ENCODE data around the gene MACROD2.

The MACROD2 gene

DNA sequence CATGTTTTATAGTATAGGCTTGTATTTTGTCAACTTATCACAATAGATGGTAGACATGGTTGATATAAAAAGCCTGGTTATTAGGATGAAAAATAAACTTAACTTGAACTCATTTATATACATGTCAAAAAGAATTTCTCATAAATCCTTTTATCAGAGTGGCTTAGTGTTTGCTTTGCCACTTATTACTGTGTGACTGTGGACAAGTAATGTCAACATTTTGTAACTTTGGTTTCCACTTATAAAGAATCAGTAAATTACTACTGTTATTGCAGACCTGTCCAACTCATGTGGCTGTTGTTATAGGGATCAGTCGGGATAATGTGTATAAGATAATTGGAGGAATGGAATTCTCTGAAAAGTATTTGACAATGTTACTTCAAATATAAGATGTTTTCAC, 1236.9 kb downstream of the MACROD2 start:
- Histone ChIP-seq H3K27ac (ENCODE audit: extremely low read depth, low read depth, low read length) (no peak overlapping the region), H3K4me3 (ENCODE audit: low read depth, low read length) (no peak overlapping the region), H3K4me1 (ENCODE audit: control insufficient read depth, insufficient read depth, low read length) (no peaks in the 10 kb centered on the region), H3K9me3 (ENCODE audit: control insufficient read depth, insufficient read depth, low read depth, low read length) (no peaks in the 10 kb centered on the region), H3K36me3 (ENCODE audit: control insufficient read depth in 2 of 2, insufficient read depth in 1 of 2, low read length in 2 of 2) (no peaks in the 10 kb centered on the region)
- CTCF ChIA-PET = no interaction called here
- TF ChIP-seq, protein P1, sequence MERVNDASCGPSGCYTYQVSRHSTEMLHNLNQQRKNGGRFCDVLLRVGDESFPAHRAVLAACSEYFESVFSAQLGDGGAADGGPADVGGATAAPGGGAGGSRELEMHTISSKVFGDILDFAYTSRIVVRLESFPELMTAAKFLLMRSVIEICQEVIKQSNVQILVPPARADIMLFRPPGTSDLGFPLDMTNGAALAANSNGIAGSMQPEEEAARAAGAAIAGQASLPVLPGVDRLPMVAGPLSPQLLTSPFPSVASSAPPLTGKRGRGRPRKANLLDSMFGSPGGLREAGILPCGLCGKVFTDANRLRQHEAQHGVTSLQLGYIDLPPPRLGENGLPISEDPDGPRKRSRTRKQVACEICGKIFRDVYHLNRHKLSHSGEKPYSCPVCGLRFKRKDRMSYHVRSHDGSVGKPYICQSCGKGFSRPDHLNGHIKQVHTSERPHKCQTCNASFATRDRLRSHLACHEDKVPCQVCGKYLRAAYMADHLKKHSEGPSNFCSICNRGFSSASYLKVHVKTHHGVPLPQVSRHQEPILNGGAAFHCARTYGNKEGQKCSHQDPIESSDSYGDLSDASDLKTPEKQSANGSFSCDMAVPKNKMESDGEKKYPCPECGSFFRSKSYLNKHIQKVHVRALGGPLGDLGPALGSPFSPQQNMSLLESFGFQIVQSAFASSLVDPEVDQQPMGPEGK (tag by site-specific recombination; IDR thresholded peaks at IDR 0.05) = no peak
- TF ChIP-seq ZNF311 (tag by site-specific recombination; IDR thresholded peaks at IDR 0.05; ENCODE audit: borderline replicate concordance) = no peak
- POLR2A ChIA-PET = no interaction called here

DNA sequence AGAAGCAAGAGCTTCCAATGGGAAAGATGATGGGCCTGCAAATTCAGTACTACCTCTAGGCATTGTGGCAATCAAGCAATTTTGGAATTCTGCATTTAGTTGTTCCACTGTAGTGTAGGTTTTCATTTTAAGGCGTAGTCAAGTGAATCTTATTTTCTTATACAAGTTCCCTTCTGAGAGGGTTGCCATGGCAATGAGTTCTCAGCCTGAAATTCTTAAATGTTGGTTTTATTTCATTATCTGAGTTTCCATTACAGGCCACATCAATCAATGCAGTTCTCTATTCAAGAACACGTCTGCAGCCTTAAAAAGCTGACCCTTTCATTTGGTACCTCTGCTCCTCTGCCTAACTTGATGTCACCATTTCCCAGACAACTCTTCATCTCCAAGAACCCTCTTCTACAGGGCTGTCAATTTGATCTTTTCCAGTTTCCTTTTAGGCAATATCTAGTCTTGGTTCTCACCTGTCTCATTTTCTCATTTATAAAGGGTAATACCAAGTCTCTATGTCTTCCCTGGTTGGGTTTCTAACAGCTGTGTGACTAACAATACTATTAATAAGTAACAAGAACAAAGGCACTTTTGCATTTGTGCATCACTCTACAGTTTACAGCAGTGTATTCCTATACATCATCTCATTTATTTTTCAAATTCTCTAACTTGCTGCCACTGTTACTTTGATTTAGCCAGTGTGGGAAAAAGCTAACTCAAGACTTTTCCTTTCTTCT, 1240.3 kb downstream of the MACROD2 start:
- ChIA-PET POLR2A (no interaction called here), CTCF (no interaction called here)
- Histone ChIP-seq H3K4me3 (ENCODE audit: low read depth, low read length) (no peak overlapping the region), H3K9me3 (ENCODE audit: control insufficient read depth, insufficient read depth, low read depth, low read length) (no peaks in the 10 kb centered on the region), H3K4me1 (ENCODE audit: control insufficient read depth, insufficient read depth, low read length) (no peaks in the 10 kb centered on the region), H3K36me3 (ENCODE audit: control insufficient read depth in 2 of 2, insufficient read depth in 1 of 2, low read length in 2 of 2) (no peaks in the 10 kb centered on the region), H3K27ac (ENCODE audit: extremely low read depth, low read depth, low read length) (no peak overlapping the region)
- no peak for TF ChIP-seq ZBTB20 (tag by site-specific recombination; IDR thresholded peaks at IDR 0.05)
- TF ChIP-seq, protein P2, sequence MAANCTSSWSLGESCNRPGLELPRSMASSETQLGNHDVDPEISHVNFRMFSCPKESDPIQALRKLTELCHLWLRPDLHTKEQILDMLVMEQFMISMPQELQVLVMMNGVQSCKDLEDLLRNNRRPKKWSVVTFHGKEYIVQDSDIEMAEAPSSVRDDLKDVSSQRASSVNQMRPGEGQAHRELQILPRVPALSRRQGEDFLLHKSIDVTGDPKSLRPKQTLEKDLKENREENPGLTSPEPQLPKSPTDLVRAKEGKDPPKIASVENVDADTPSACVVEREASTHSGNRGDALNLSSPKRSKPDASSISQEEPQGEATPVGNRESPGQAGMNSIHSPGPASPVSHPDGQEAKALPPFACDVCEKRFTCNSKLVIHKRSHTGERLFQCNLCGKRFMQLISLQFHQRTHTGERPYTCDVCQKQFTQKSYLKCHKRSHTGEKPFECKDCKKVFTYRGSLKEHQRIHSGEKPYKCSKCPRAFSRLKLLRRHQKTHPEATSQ (tag by site-specific recombination; IDR thresholded peaks at IDR 0.05) = no peak
- TF ChIP-seq ZNF341 (tag by site-specific recombination; IDR thresholded peaks at IDR 0.05; ENCODE audit: low read depth) = no peak
- TF ChIP-seq ZNF202 (tag by site-specific recombination; IDR thresholded peaks at IDR 0.05; ENCODE audit: borderline replicate concordance) = no peak
- TF ChIP-seq YY1 (tag by site-specific recombination; IDR thresholded peaks at IDR 0.05) = no peak
- TF ChIP-seq ZNF112 (tag by site-specific recombination; IDR thresholded peaks at IDR 0.05) = no peak
- TF ChIP-seq ZNF248 (tag by site-specific recombination; IDR thresholded peaks at IDR 0.05) = no peak
- TF ChIP-seq, protein P3, sequence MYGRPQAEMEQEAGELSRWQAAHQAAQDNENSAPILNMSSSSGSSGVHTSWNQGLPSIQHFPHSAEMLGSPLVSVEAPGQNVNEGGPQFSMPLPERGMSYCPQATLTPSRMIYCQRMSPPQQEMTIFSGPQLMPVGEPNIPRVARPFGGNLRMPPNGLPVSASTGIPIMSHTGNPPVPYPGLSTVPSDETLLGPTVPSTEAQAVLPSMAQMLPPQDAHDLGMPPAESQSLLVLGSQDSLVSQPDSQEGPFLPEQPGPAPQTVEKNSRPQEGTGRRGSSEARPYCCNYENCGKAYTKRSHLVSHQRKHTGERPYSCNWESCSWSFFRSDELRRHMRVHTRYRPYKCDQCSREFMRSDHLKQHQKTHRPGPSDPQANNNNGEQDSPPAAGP (tag by site-specific recombination; IDR thresholded peaks at IDR 0.05) = no peak
- TF ChIP-seq, protein P4, sequence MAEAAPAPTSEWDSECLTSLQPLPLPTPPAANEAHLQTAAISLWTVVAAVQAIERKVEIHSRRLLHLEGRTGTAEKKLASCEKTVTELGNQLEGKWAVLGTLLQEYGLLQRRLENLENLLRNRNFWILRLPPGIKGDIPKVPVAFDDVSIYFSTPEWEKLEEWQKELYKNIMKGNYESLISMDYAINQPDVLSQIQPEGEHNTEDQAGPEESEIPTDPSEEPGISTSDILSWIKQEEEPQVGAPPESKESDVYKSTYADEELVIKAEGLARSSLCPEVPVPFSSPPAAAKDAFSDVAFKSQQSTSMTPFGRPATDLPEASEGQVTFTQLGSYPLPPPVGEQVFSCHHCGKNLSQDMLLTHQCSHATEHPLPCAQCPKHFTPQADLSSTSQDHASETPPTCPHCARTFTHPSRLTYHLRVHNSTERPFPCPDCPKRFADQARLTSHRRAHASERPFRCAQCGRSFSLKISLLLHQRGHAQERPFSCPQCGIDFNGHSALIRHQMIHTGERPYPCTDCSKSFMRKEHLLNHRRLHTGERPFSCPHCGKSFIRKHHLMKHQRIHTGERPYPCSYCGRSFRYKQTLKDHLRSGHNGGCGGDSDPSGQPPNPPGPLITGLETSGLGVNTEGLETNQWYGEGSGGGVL (tag by site-specific recombination; IDR thresholded peaks at IDR 0.05) = no peak
- no peak for TF ChIP-seq SALL2 (tag by site-specific recombination; IDR thresholded peaks at IDR 0.05; ENCODE audit: borderline replicate concordance)
- TF ChIP-seq HOXD13 (CRISPR knock-in tag; IDR thresholded peaks at IDR 0.05; ENCODE audit: borderline replicate concordance) = no peak
- TF ChIP-seq ZNF140 (tag by site-specific recombination; IDR thresholded peaks at IDR 0.05) = no peak
- TF ChIP-seq ZNF843 (tag by site-specific recombination; IDR thresholded peaks at IDR 0.05) = no peak
- no peak for TF ChIP-seq ZNF549 (tag by site-specific recombination; IDR thresholded peaks at IDR 0.05)
- TF ChIP-seq SP7 (tag by site-specific recombination; IDR thresholded peaks at IDR 0.05) = no peak
- TF ChIP-seq, protein P5, sequence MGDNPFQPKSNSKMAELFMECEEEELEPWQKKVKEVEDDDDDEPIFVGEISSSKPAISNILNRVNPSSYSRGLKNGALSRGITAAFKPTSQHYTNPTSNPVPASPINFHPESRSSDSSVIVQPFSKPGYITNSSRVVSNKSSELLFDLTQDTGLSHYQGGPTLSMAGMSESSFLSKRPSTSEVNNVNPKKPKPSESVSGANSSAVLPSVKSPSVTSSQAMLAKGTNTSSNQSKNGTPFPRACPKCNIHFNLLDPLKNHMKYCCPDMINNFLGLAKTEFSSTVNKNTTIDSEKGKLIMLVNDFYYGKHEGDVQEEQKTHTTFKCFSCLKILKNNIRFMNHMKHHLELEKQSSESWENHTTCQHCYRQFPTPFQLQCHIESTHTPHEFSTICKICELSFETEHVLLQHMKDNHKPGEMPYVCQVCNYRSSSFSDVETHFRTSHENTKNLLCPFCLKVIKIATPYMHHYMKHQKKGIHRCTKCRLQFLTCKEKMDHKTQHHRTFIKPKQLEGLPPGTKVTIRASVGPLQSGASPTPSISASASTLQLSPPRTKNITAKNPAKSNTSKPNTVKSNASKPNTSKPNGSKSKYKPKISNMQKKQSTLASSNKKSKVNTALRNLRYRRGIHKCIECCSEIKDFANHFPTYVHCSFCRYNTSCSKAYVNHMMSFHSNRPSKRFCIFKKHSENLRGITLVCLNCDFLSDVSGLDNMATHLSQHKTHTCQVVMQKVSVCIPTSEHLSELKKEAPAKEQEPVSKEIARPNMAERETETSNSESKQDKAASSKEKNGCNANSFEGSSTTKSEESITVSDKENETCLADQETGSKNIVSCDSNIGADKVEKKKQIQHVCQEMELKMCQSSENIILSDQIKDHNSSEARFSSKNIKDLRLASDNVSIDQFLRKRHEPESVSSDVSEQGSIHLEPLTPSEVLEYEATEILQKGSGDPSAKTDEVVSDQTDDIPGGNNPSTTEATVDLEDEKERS (tag by site-specific recombination; IDR thresholded peaks at IDR 0.05) = no peak
- no peak for TF ChIP-seq SETDB1 (IDR thresholded peaks at IDR 0.05; ENCODE audit: insufficient read length, low read length)
- no peak for TF ChIP-seq ZNF433 (tag by site-specific recombination; IDR thresholded peaks at IDR 0.05; ENCODE audit: low read depth)
